Immature natural killer cell (primary cell): ENCODE data around the gene ATG2A. TPM values are rescaled to one million over a fixed set of nuclear protein-coding genes. Genes with fewer than 3 reads are reported as not detected.
A peak's percentile ranks its signal among the peaks of the same experiment; 100 is the strongest.

Source experiments
- DNase-seq, 3 donors: peaks; one replicate each; pipeline ENCODE4 v3.0.0; 2022; ENCODE audit warnings: mixed read lengths in 1 of 3
- H3K27ac Mint-ChIP-seq, 6 donors: one replicate each; pipeline ENCODE4 v1.8.0; 2020; ENCODE audit warnings: mixed read lengths in 6 of 6, mild to moderate bottlenecking in 5 of 6, inconsistent platforms in 4 of 6, moderate library complexity in 3 of 6
- H3K27me3 Mint-ChIP-seq, 3 donors: one replicate each; pipeline ENCODE4 v1.8.0; 2020 to 2021; ENCODE audit warnings: low read depth in 3 of 3, mild to moderate bottlenecking in 3 of 3, mixed read lengths in 3 of 3, moderate library complexity in 3 of 3, inconsistent platforms in 1 of 3
- H3K36me3 Mint-ChIP-seq, 3 donors: one replicate each; pipeline ENCODE4 v1.8.0; 2020; ENCODE audit warnings: mixed read lengths in 3 of 3, inconsistent platforms in 2 of 3, mild to moderate bottlenecking in 2 of 3
- H3K4me1 Mint-ChIP-seq, 2 donors: one replicate each; pipeline ENCODE4 v1.8.0; 2020; ENCODE audit warnings: inconsistent platforms in 2 of 2, mild to moderate bottlenecking in 2 of 2, mixed read lengths in 2 of 2, moderate library complexity in 1 of 2
- H3K4me3 Mint-ChIP-seq, 5 donors: one replicate each; pipeline ENCODE4 v1.8.0; 2020; ENCODE audit warnings: mild to moderate bottlenecking in 5 of 5, mixed read lengths in 5 of 5, inconsistent platforms in 3 of 5, moderate library complexity in 3 of 5
- H3K9me3 Mint-ChIP-seq, 6 donors: one replicate each; pipeline ENCODE4 v1.8.0; 2020; ENCODE audit warnings: mild to moderate bottlenecking in 6 of 6, mixed read lengths in 6 of 6, inconsistent platforms in 4 of 6, moderate library complexity in 3 of 6
- polyA plus RNA-seq, 3 donors: library from polyadenylated mRNA; unstranded; fragments of 300-500 nt; fragmentation: Illumina TruSeq; gene quantifications; one replicate each; pipeline ENCODE4 v1.2.3, GENCODE V29; 2021

The ATG2A gene
- polyA plus RNA-seq, 3 donors from 2014 or later: 3.7 to 10.0 (median 6.7) TPM

DNA sequence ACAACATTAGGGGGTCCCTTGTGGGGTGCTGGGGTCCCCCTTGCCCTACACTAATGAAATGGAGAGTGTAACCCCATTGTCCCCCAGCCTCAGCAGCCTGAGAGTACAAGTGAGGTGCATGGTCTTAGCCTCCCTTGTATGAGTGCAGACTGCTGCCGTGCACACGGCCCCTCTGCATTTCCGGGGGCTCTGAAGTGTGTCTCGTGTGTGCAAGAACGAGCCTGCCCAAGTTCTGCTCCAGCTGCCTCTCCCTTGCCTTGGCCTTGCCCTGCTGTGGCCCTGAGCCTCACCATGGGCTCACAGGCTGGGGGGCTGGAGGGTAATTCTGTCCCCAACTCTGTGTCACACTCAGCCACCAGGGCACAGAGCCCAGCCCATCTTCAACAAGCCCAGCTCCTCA is 33.4 kb downstream of the ATG2A start:
- Mint-ChIP-seq H3K4me3 (no peak overlapping the region), H3K27me3 (peaks cover 10 to 15% (median 14%) of the 10 kb centered on the region in 3 donors), H3K27ac (no peak overlapping the region), H3K36me3 (no peaks in the 10 kb centered on the region), H3K9me3 (no peaks in the 10 kb centered on the region), H3K4me1 (peaks cover 43% of the 10 kb centered on the region in 2 donors)
- no peak for DNase-seq

DNA sequence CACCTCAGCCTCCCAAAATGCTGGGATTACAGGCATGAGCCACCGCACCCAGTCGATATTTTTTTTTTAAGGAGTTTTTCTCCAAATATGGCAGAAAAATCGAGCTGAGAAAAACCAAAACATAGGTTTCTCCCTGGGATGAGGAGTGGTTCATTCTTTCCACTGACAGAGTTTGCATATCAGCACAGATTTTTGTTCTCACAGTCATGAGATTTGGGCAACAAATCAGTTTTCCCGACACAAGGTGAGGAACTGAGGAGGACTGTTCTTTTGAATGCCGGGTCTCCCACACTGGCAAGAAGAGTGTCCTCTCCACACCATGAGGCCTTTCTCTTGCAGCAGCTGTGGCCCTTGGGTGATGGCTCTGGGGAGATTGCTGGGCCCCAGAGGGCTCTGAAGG is 34.8 kb downstream of the ATG2A start:
- H3K36me3 Mint-ChIP-seq: peaks cover 0 to 4% (median 0%) of the 10 kb centered on the region in 3 donors
- no peak for DNase-seq
- peaks cover 34 to 38% of the 10 kb centered on the region in 2 donors for H3K4me1 Mint-ChIP-seq
- H3K27me3 Mint-ChIP-seq: peaks cover 19 to 28% (median 24%) of the 10 kb centered on the region in 3 donors
- H3K27ac Mint-ChIP-seq: no peak overlapping the region
- H3K4me3 Mint-ChIP-seq: no peak overlapping the region
- H3K9me3 Mint-ChIP-seq: no peaks in the 10 kb centered on the region

DNA sequence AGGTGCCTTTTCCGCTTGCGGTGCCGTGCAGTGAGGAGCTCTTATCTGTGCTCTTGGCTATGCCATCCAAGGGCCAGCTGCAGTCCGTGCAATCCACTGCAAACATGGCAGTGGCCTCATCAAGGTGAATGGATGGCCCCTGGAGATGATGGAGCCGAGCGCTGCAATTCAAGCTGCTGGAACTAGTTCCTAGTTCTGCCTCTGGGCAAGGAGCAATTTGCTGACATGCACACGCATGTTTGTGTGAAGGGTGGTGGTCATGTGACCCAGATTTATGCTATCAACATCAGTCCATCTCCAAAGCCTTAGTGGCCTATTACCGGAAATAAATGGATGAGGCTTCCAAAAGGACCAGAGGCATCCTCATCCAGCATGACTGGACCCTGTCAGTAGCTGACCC is 35.5 kb downstream of the ATG2A start:
- peaks cover 0 to 10% (median 6%) of the 10 kb centered on the region in 3 donors for H3K36me3 Mint-ChIP-seq
- H3K4me1 Mint-ChIP-seq: peaks cover 41 to 45% of the 10 kb centered on the region in 2 donors
- no peak for DNase-seq
- peak overlapping the region; percentile 69 to 99 (median 98) for H3K27ac Mint-ChIP-seq
- H3K9me3 Mint-ChIP-seq: no peaks in the 10 kb centered on the region
- peak overlapping the region; percentile 24 to 93 (median 56) for H3K4me3 Mint-ChIP-seq
- H3K27me3 Mint-ChIP-seq: peaks cover 24 to 31% (median 29%) of the 10 kb centered on the region in 3 donors

DNA sequence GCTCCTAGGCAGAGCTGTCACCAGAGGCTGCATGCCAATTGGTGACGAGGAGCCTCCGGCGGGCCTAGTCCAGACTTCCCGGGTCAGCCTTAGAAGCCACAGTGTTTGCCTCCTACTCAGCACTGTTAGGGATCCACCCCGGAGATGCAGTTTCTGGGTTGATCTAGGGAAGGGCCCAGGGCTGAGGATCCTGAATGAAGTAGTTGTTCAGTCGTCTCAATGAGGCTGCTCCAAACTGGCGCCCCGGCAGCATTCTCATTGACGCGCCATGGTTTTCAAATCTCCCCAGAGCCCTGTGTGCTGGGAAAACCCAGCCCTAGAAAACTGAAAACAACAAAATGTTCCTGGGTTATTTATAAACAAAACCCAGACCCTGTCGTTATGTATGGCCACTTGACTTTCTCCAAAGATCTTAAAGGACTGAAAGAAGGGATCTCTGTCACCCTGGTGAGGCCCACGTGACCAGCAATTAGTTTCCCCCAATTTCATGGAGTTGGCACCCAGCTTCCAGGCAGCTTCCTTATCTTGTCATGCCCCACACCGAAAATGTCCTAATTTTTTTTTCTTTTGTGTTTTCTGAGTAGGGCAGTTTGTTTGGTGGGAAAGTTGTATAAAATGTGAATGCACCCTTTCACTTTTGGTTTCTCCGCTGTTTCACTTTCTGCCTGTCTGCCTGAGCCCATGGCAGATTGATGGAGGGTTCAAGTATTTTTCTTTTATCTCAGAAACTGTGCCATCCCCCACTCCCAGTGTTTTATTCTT is 36.6 kb downstream of the ATG2A start:
- H3K36me3 Mint-ChIP-seq: peaks cover 0 to 14% (median 7%) of the 10 kb centered on the region in 3 donors
- peaks cover 24 to 35% (median 31%) of the 10 kb centered on the region in 3 donors for H3K27me3 Mint-ChIP-seq
- no peaks in the 10 kb centered on the region for H3K9me3 Mint-ChIP-seq
- peak overlapping the region; percentile 89 to 99 (median 98) for H3K27ac Mint-ChIP-seq
- peaks cover 51 to 56% of the 10 kb centered on the region in 2 donors for H3K4me1 Mint-ChIP-seq
- H3K4me3 Mint-ChIP-seq: peak overlapping the region; percentile 82 to 99 (median 93)
- peak; percentile 58 to 61 (median 58) for DNase-seq

DNA sequence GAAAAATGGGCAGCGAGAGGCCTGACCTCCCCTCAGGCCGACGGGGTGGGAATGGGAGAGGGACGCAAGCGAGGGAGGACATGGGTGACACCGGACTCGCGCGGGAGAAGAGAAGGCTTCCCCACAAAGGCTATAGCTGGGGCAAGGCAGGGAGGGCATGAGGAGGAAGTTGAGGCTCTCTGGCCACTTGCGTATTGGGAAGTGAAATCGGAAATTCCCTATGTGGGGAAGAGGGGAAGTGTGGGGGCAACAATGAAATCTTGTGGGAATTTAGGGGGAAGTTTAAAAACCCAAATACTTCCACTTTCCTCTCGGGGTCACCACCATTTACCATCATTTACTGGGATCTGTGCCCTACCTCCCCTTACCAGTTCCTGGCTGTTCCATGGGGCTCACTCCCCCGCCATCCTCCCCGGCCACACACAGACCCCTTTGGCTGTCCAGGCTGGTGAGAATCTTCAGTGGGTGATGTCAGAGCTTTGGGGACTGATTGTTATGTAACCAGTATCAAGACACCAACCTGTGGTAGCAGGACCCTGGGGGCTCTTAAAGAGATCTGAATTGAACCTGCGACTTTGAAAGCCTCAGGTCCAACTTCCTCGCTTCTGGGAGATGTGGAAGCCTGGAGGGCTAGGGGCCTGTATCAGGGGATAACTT is 37.6 kb downstream of the ATG2A start:
- no peak for DNase-seq
- H3K27ac Mint-ChIP-seq: peak overlapping the region; percentile 89 to 99 (median 98)
- peak overlapping the region; percentile 91 to 99 (median 96) for H3K4me3 Mint-ChIP-seq
- H3K27me3 Mint-ChIP-seq: peaks cover 24 to 34% (median 33%) of the 10 kb centered on the region in 3 donors
- no peaks in the 10 kb centered on the region for H3K9me3 Mint-ChIP-seq
- H3K36me3 Mint-ChIP-seq: peaks cover 0 to 20% (median 11%) of the 10 kb centered on the region in 3 donors
- peaks cover 62 to 66% of the 10 kb centered on the region in 2 donors for H3K4me1 Mint-ChIP-seq

DNA sequence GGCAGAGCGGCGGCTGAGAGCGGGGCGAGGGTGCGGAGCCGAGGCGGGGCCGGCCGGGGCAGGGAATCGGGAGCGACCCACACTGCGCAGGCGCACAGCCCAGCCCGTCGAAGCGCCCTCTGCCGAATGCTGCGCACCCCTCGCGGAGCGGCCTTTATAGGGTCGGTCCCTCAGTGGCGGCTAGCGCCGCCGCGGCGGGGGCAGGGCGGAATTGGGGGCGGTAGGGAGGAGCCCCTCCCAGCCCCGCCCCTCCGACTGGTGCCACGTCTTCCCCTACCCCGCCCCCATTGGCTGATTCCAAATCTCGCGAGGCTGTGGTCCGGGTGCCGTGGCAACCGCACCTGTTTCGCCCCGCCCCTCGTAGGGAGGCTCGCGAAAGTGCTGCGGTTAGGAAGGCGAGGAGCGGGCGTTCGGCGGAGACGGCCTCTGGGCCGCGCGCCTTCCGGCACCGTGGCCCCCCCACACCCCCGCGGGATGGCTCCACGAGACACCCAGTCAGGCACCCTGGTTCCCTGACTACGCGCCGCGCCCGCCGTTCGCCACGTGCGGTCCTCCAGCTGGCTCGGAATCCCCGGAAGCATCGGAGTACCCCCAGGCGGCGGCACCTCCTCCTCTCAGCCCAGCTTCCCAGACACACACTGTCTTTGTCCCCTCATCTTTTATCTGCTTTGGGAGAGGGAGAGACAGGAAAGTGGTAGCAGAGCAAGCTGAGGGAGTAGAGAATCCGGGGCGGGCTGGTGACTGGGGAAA is 38.3 kb downstream of the ATG2A start, which contains the start of gene EHD1:
Gene EHD1, minus strand, starts transcription at position 128 of the 750 bp plus-strand sequence. CDS start 157 bp downstream, outside the sequence.
- no peaks in the 10 kb centered on the region for H3K9me3 Mint-ChIP-seq
- H3K27me3 Mint-ChIP-seq: peaks cover 24 to 36% (median 34%) of the 10 kb centered on the region in 3 donors
- peak within 1 kb of the TSS; percentile 97 to 99 (median 98) for H3K27ac Mint-ChIP-seq
- H3K4me1 Mint-ChIP-seq: peaks cover 66 to 68% of the 10 kb centered on the region in 2 donors
- H3K4me3 Mint-ChIP-seq: peak within 1 kb of the TSS; percentile 93 to 99 (median 98)
- DNase-seq: peak; percentile 100
- peaks cover 0 to 23% (median 13%) of the 10 kb centered on the region in 3 donors for H3K36me3 Mint-ChIP-seq

DNA sequence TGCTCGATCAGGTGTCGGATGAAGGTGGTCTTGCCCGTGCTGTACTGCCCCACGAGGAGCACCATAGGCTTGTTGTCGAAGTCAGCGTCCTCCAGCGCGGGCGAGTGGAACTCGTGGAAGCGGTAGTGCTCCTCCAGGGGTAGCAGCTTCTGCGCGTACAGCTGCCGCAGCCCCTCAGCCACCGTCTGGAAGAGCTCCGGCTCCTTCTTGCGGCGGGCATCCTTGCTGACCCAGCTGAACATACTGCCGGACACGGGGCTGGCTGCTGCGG is 38.9 kb downstream of the ATG2A start:
- Mint-ChIP-seq H3K4me1 (peaks cover 69 to 72% of the 10 kb centered on the region in 2 donors), H3K36me3 (peaks cover 0 to 23% (median 16%) of the 10 kb centered on the region in 3 donors), H3K27ac (peak overlapping the region; percentile 90 to 99 (median 98)), H3K4me3 (peak overlapping the region; percentile 93 to 99 (median 98)), H3K9me3 (no peaks in the 10 kb centered on the region), H3K27me3 (peaks cover 24 to 36% (median 34%) of the 10 kb centered on the region in 3 donors)
- DNase-seq: no peak

DNA sequence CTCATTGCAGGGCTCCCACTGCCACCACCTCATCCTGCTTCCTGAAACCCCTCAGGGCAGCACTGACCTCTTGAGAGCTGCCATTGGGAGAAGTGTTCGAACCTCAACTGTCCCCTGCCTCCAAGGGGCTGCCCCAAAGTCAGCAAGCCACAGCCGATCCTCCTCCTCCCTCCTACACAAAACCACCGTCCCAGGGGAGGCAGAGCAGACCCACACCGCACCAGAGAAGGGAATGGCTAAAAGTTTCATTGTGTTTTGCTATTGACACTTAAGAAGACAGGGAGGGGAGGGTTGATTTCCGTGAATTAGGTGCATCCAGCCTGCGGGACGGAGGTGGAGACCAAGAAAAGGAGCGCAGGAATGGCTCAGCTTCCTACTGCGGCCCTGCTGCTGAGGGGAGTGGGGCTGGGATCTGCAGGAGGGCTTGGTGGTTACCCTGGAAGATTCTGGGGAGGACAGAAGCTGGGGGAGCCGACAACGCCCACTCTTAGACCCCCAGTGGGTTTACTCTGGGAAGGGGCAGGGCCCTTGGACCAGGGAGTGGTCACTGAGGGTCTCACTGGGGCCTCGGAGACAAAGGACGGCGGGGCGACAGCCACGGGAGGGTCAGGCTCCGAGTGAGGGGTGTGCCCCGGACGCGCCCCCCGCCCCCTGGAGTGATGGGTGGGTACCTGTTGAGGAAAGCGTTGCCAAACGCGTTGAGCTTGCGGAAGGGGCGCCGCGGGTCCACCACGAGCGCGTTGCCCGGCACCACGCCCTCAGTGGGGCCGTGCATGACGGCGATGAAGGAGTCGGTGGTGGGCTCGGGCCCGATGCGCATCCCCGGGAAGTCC is 39.4 kb downstream of the ATG2A start:
- DNase-seq: no peak
- peak overlapping the region; percentile 90 to 99 (median 98) for H3K27ac Mint-ChIP-seq
- H3K9me3 Mint-ChIP-seq: no peaks in the 10 kb centered on the region
- H3K36me3 Mint-ChIP-seq: peaks cover 4 to 23% (median 21%) of the 10 kb centered on the region in 3 donors
- H3K4me1 Mint-ChIP-seq: peaks cover 74 to 76% of the 10 kb centered on the region in 2 donors
- peak overlapping the region; percentile 93 to 99 (median 98) for H3K4me3 Mint-ChIP-seq
- H3K27me3 Mint-ChIP-seq: peaks cover 24 to 37% (median 36%) of the 10 kb centered on the region in 3 donors

DNA sequence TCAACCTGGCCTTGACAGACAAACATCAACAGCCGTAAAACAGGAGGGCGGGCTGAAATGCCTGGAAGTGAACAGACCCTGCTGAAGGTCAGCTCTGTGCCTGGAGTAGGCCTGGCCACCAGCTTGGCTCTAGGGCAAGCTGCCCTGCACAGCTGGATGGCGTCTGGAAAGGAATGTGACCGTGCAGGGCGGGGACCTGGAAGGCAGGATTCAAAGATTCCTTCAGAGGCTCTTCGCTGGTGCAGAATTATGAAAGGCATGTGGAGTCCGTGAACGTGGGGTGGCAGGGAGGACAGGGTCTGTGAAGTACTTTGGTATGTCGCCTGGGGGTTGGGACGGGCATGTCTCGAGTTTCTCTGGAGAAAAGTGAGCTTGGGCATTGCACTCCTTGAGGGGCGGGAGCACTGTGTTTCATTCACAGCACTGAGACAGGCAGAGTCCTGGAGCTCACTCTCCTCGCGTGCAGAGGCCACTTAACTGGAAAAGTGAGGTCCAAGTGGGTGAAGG is 40.1 kb downstream of the ATG2A start:
- peak overlapping the region; percentile 93 to 99 (median 98) for H3K4me3 Mint-ChIP-seq
- no peaks in the 10 kb centered on the region for H3K9me3 Mint-ChIP-seq
- peak overlapping the region; percentile 90 to 99 (median 98) for H3K27ac Mint-ChIP-seq
- peaks cover 24 to 38% (median 36%) of the 10 kb centered on the region in 3 donors for H3K27me3 Mint-ChIP-seq
- DNase-seq: no peak
- peaks cover 4 to 23% (median 22%) of the 10 kb centered on the region in 3 donors for H3K36me3 Mint-ChIP-seq
- peaks cover 81 to 82% of the 10 kb centered on the region in 2 donors for H3K4me1 Mint-ChIP-seq

DNA sequence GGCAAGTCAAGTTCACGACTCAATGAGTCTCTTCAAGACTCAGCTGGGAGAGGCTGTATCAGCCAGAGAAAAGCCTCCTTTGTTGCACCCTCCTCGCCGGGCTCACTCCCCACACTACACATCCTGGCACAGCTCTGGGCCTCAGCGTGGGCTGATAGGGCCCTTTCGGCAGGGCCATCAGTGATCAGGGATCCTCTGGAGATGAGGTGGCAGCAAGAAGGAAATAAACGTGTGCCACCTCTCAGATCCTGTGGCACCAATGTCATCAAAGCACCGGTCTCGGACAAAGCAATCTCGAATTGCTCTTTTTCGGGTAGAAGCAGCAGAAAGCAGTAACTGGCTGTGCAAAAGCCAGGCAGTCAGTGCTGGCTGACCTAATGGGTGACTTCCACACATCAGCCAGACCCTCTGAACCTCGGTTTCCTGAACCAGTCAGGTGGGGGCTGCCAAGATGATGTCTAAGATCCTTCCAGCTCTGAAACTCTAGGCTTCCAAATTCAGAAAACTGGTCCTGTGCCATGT is 40.7 kb downstream of the ATG2A start:
- peak overlapping the region; percentile 93 to 99 (median 98) for H3K4me3 Mint-ChIP-seq
- H3K27ac Mint-ChIP-seq: peak overlapping the region; percentile 90 to 99 (median 98)
- H3K36me3 Mint-ChIP-seq: peaks cover 6 to 24% (median 24%) of the 10 kb centered on the region in 3 donors
- no peak for DNase-seq
- H3K4me1 Mint-ChIP-seq: peaks cover 84% of the 10 kb centered on the region in 2 donors
- peaks cover 24 to 39% (median 38%) of the 10 kb centered on the region in 3 donors for H3K27me3 Mint-ChIP-seq
- H3K9me3 Mint-ChIP-seq: no peaks in the 10 kb centered on the region

DNA sequence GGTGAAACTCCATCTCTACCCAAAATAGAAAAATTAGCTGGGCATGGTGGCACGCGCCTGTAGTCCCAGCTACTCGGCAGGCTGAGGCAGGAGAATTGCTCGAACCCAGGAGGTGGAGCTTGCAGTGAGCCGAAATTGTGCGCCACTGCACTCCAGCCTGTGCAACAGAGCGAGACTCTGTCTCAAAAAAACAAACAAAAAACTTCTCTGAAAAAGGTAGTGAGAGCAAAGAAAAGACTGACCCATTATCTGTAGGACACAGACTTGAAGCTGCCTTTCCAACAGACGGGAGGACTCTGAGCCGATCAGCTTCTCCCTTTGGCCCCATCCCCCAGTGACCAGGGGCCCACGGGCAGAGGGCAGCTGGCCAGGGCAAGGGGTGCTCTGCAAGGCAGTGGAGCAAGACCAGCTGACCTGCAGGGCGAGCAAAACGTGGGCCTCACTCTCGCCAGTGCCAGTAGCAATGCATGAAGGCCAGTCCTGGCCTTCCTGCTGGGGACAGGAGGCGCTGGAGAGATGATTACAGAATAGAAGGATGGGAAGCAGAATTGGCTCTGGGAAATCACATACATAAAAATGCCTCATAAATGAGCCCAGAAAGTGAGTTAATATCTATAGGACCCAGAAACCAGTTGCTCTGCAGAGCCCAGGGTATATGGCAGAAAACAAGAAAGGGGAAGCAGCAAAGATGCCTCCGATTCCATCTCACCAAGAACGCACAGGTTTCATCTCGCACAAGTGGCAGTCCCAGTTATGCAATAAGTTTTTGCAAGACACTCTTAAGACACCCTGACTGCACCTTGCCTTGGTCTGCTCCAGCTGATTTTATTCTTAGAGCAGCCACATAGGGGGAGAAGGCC is 41.4 kb downstream of the ATG2A start:
- Mint-ChIP-seq H3K27me3 (peaks cover 24 to 38% (median 34%) of the 10 kb centered on the region in 3 donors), H3K4me3 (peak overlapping the region; percentile 93 to 99 (median 98)), H3K4me1 (peaks cover 84% of the 10 kb centered on the region in 2 donors), H3K9me3 (no peaks in the 10 kb centered on the region), H3K36me3 (peaks cover 8 to 26% (median 26%) of the 10 kb centered on the region in 3 donors), H3K27ac (peak overlapping the region; percentile 90 to 99 (median 98))
- no peak for DNase-seq
